ENCODE data around the gene ADCY5. TPM values are rescaled to one million over a fixed set of nuclear protein-coding genes. Genes with fewer than 3 reads are reported as not detected.
A peak's percentile ranks its signal among the peaks of the same experiment; 100 is the strongest.

Gene ADCY5
- total RNA-seq, 1 donor from 2014 or later = 0.07 TPM

DNA sequence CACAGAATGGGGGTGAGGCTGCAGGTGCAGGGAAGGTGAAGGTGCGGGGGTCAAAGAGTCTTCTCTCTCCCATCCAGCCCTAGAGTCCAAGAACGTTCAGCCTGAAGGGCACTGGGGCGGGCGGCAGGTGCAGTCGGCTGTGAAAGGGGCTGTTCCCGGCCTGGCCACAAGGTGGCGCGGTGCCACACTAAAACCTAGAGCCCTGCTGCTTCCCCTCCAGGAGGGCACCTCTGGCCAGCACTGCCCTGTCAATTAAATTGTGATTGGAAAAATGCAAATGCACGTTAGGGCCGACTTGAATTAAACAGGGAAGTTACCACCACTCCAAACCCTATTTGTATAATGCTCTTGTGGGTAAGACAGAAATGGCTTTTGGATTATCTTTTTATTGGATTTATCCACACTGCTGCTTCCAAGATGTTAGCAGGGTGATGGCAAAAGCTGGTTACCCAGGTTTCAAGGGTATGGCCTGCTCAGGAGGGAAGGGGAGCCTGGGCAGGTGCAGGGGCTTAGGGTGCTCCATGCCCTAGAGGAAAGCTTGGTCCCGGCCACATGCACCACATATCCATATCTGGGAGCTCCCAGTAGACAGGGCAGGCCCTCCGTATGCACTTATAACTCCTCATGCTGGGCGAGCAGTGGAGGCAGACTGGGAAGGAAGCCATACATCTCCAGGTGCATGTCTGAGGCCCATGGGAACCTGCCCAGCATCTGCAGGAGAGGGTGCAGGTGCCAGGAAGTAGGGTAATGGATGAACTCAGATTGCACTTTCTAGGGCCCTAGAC, 119.8 kb downstream of the ADCY5 start:
- peak; percentile 5 for DNase-seq (ENCODE audit: low read depth, low spot score)

DNA sequence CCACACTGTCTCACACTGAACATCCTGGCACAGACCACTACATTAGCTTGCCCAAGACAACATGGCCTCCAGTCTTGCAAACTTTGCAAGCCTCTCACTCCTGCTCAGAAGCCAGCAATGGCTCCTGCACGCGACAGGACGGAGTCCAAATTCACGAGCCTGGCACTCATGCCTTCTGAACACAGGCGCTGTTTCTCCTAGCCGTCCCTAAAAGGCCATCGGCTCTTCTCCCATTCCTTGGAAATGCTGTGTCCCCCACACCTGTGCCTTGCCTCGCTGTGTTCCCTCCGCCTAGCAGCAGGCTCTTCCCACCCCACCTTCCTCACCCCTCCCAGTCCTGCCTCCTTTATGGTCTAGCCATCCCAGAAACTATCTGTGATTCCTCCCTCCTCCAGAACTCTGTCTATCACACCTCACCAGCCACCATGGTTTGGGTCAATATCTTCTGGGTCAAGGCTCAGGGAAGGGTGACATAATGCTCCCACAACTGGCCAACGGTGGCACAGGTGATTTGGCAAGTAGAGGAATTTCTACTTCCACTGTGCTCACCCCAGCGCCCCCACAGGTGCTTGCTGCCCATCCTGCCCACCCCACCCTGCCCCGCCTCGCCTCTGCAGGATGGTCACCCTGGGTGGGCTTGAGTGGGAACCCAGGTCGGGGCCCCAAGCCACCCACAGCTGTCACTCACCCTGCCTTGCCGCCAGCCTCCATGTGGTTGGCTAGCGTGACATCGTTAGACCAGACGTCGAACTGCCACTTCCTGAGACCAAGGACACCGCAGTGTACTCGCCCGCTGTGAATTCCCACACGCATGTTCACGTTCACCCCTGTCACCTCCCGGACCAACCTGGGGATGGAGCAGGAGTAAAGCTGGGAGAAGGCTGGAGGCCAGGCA, 120.7 kb downstream of the ADCY5 start:
- DNase-seq (ENCODE audit: low read depth, low spot score) = no peak

DNA sequence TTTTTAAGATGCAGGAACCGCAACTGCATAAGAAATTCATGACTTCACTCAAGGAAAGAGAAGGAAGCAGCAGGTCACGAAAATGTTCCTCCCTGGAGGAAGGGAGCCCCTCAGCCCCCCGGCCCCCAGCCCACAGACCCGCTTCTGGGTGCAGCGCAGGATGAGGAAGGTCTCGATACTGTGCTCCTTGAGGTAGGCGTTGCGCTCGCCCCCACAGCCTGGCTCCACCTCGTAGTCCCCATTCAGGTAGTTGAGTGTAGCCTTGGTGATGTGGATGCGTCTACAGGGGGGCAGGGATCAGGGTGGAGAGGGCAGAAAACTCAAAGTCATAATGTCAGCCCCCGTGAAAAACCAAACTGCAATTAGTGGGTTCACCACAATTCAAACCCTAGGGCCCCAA, 121.4 kb downstream of the ADCY5 start:
- no peak for DNase-seq (ENCODE audit: low read depth, low spot score)

DNA sequence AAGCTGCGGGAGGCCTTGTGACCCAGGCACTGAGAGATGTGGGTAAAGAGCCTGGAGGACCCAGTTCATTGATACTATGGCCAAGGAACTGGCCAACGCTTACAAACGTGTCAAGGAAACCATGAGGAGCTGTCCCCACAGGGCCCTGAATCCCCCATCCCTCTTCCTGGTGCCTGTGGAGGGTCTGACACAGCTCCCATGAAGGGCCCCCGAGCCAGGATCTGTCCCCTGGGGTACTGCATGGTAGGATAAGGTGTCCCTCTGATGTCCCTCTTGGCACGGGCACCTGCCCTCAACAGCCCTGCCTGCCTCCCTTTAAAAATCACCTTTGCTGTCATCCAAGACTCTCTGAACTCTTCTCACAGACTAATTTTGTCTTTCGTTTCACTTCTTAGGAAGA, 122.4 kb downstream of the ADCY5 start:
- no peak for DNase-seq (ENCODE audit: low read depth, low spot score)

DNA sequence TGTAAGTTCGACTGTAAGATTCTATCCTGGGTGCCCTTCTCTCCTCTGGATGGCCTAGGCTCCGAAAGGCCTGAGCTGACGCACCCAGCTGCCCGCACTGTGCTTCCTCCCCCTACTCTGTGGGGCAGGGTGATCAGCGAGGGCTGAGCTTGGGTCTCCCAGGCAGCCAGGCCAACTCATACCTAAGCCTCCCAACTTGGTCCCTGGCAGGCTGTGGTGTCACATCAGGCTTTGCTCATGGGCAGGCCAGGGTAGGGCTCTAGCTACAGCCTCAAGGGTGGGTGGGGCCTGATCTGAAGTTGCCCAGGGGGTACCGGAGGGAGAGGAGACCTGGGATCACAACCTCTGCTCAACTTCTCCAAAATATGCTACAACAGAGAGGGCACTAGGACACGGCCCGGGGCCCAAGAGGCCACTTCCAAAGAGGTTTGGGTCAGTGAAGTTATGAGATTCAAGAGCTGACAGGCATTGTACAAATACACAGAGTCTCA, 123.1 kb downstream of the ADCY5 start:
- DNase-seq (ENCODE audit: low read depth, low spot score) = no peak

DNA sequence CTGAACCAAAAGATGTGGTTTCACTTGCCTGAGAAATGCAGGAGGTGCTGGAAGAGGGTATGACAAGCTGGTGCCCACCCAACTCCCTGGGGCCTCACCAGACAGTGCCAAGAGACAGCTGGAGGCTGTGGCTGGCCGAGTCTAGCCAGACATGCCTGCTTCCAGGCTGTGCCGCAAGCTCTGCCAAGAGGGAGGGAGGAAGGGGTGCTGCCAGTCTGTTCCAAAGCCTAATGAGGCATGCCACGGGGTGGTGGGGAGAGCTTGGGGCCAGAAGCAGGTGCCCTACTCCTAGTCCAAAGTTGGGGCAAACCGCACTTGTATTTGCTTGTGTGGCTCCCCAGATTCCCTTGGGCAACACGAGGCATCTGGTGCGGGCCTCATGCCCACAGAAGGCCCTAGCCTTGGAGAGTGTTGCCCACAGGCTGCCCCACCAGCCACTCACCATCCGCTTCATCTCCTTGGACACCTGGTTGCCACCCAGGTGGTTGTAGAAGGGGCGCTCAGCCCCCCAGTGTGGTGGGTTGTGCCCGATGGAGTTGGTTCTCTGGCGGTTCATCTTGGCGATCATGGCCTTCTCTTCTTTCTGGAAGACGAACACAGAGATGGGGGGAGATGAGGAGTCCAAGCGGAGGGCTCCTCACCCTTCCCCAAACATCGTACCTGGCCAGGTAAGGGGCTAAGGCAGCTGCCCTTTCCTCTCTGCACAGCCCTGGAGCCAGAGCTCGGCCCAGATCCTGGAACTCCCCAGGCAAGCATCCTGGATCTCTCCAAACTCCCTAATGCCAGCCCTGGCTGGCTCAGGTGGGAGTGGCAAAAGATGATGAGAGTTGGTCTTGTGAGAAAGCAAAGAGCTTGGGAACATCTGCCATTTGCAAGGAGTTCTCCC, 123.8 kb downstream of the ADCY5 start:
- no peak for DNase-seq (ENCODE audit: low read depth, low spot score)

DNA sequence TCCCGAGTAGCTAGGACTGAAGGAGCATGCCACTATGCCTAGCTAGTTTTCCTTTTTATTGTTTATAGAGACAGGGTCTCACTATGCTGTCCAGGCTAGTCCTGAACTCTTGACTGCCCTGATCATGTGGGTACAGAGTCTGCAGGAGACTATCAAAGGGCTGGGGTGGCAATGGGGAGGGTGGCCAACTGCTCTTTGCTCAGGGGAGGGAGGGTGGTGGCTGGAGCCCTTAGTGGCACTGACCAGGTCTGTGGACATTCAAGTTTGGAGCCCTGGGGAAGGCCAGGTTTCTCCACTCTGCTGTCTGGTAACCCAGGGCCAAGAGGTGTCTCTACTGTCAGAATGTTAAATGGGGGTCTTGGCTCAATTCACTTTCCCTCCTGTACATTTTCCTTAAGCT, 125.1 kb downstream of the ADCY5 start:
- DNase-seq (ENCODE audit: low read depth, low spot score) = no peak

DNA sequence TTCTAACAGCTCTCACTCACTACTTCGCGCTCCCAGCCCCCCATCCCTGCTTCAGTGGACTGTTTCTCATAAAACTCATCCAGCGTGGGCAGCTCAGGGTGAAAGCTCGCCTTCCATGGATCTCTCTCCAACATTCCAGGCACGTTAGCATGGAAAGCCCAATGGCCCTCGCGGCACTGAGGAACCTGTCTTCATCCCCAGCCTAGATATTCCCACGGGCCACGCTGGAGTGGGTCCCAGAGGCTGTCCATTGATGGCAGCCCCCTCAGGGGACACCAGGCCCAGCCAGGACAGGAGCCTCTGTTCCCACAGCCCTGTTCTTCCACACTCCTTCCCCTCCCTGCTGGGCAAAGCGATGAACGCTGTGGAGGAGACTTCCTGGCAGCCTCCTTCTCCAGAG, 126.0 kb downstream of the ADCY5 start:
- no peak for DNase-seq (ENCODE audit: low read depth, low spot score)

DNA sequence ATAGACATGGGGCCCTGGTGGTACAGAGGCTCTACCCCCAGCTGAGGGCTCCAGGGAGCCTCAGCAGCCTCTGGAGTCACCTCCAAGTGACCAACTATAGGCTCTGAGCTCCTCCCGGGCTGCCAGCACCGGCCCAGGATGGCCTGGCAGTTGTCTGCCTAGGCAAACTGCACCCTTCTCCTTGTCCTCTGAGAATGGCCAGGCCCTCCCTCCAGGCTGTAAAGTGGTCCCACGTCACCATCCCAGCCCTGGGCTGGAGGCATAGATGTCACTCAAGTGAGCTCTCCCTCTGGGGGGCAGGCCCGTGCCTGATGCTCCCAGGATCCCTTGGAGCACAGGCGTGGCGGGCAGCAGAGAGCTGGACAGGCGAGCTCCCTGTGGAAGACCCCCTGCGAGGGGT, 127.1 kb downstream of the ADCY5 start:
- no peak for DNase-seq (ENCODE audit: low read depth, low spot score)

DNA sequence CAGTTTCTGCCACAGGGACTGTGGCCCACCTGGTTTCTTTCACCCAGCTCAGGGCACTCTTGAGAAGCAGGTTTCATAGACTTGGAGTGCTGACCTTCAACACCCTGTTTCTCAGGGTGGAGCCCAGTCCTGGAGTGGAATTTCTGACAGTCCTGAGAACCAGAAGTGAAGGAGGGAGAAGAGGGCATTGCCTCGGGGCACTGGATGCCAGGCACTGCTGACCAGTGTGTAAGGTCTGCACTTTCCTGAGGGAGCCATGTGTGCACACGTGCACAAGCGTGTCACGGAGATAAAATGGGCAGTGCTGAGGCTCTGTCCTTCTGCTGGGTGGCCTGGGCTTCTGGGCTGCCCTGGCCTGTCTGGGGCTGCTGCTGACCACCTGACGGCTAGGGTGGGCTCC, 128.7 kb downstream of the ADCY5 start:
- DNase-seq (ENCODE audit: low read depth, low spot score) = no peak

DNA sequence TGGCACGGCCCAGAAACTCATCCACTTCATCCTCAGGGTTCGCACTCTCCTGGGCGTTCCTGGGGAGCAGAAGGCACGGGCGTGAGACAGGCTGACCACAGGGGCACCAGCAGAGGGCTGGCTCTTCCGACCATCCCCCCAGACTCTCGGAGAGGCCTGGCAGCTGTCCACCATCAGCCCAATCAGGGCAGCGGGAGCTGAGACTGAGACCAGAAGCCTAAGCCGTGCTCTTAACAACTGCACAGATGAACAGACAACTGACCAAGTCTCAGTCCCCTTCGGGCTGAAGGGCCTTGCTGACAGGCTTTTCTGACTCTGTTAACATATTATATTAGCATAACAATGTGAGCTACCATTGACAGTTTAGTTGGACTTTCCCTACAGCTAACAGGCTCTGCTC, 129.1 kb downstream of the ADCY5 start:
- no peak for DNase-seq (ENCODE audit: low read depth, low spot score)

DNA sequence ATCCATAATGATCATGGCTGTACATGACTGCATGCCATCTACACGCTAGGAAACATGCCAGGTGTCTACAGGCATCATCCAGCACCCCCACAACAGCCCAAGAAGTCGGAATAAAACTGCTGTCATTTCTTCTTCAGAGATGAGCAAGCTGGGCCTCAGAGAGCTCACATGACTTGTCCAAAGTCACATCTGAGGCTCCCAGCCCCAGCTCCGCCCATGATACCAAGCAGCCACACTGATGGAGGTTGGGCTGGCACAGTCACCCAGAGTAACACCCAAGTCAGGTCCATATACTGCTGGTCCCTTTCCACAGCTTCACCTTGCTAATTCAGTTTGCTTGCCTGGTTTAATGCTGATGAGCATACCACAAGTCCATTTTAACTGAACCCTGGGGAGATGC, 130.5 kb downstream of the ADCY5 start:
- DNase-seq (ENCODE audit: low read depth, low spot score) = no peak

DNA sequence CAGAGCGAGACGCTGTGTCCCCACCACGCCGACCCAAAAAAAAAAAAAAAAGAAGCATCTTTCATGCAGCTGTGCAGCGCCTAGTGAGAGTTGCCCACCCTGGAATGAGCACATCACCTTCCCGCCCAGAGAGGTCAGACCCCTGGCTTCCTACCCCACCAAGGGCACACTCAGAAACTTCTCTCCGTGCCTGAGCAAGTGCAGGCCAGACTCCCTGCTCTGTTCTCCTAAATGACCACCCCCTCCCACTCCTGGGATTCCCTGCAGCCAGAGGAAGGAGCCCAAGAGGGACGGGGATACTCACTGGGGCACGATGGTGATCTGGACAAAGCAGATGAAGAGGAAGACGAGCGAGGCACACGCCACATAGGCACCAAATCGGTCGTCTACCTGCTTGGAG, 131.2 kb downstream of the ADCY5 start:
- DNase-seq (ENCODE audit: low read depth, low spot score) = no peak

DNA sequence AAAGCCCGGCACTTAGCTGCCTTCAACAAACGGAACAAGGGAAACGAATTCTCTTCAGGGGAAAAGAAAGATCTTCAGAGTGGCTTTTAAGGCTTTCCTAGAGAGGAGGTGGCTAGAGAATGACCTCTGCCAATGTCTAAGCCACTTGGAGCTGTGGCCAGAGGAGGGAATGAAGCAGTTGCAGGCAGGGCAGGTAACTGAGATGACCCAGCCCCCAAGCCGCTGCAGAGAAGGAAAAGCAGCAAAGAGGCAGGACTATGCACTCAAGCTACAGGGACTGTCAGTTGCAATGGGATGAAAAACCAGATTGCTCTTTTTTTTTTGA, 133.7 kb downstream of the ADCY5 start:
- no peak for DNase-seq (ENCODE audit: low read depth, low spot score)

DNA sequence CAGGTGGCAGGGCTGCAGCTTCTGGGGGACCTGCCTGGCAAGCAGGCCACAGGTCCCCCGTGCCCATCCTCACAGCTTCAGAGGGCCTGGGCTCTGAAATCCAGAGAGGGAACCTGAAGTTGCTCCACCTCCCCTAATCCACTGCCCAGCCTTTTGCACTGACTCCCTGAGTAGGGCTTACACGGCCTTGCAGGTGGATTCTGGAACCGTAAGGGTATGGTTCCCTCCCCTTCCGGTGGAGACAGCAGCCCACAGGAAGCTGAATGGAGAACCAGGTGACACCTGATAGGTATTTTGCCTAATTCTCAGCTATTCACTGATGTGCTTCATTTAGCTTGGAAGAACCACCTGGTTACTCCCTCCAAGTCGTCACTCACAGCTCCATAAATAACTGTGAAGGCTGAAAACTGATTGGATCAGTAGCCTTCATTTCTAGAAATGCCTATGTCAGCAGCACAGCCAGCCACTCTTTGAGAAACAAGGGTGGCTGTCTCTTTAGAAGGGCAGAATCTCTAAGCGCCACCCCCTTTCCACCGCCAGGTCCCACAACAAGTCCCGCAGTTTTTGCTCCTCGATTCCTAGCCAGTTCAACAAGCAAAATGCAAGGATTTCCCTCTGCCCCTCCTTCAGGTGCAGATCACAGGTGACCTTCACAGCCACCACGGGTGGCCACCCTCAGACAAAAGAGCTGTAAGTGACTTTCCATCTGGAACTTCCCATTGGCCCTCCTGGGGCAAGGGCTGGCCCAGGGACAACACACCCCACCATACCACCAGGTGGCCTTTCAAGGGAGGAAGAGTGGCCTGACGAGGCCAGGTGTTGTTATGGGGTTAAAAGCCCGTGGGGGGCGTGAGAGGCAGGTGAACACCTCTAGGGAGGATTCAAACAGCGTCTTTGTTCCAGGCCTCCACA, 134.3 kb downstream of the ADCY5 start:
- no peak for DNase-seq (ENCODE audit: low read depth, low spot score)

DNA sequence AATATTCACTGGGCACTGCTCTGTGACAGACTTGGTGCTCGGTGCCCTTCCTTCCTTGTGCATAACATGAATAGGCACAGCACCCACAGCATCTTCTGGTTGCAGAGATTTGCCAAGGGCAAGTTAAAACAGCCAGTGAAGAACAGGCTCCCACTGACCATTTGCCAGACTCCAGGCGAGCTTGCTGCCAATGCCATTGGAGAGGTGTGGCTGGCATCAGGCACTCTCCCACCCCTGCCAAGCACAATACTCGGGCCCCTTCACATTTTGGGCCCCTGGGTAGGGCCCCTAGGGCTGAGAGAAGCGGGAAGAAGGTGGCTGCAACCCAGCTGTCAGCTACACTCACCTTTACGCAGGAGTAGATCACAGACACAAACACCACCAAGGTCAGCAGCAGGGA, 135.0 kb downstream of the ADCY5 start:
- DNase-seq (ENCODE audit: low read depth, low spot score) = no peak

DNA sequence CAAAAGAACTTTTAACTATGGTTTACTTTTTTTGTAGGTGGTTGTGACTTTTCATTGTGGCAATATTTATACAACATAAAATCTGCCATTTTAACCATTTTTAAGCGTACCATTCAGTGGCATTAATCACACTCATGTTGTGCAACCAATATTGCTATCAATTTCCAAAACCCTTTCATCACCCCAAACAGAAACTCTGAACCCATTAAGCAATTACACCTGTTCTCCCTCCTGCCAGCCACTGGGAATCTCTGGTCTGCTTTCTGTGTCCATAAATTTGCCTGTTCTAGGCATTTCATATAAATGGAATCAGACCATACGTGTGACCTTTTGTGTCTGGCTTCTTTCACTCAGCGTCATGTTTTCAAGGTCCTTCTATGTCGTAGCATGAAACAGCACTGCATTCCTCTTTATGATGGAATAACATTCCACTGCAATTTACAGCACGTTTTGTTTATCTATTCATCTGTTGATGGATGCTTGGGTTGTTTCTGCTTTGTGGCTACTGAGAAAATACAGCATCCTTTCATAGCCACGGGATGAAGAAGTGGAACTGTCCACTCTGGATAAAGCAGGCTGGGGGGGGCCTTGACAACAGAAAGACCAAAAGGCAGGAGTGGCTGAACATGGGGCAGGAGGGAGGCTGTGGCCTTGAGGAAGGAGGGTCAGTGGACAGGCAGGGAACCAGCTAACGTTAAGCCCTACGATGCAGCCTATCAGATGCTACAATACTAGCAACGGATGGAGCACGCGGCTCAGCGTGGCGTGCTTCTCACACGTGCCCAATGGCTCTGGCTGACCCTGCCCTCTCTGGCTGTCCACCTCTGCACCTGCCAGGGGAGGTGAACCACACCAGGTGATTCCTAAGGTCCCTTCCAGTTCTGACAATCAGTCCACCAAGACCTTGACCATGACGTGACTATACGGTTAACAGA, 136.3 kb downstream of the ADCY5 start:
- DNase-seq (ENCODE audit: low read depth, low spot score) = no peak

DNA sequence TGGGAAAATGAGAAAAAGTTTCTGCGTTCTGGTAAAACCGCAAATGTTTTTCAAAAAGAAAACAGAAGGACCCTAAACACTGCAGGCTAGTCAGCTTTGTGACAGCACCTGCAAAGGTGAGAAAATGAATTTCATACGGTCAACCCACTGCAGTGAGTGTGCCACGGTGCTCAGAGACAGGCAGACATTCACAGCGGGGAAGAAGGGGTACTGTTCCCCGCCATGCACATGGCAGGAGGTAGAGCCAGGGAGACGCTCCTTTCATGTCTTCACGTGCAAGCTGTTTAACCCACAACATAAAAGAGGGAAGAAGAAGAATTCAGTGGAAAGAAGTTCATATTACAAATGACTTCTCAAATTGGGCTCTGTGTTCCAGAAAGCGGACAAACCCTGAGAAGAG, 137.7 kb downstream of the ADCY5 start:
- no peak for DNase-seq (ENCODE audit: low read depth, low spot score)

DNA sequence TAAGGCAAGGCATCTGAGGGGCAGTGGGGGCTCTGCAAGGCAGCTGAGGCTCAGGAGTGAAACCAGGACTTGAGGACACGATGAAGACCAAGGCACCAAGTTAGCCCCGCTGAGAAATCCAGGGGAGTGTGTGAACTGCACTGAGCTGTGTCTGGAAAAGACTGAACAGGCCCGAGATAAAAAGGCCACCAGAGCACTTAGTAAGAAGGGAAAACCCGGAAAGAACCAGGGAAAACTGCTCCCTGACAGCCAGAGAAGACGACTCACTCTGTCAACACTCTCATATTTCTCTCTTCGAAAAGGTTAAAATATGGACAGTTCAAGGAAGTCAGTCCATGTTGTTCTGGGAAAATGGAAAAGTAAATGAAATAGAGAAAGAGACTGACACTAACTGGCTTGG, 138.1 kb downstream of the ADCY5 start:
- DNase-seq (ENCODE audit: low read depth, low spot score) = no peak

DNA sequence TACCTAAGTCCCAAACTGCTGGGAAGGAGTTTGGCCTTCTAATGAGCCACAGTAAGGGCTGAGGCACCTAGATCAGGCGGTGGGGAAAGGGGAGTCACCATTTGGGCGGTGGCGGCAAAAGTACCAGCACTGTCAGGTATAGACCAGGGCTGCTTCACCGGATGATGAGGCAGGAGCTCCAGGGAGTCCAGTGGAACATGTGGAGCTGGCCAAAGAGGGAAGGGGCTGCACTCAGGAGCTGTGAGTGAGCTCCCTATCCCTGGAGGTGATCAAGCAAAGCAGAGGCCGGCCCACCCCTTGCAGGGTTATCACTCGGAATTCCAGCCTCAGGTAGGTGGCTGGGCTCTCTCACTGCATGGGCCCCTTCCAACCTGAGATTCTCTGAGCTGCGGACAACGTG, 138.7 kb downstream of the ADCY5 start:
- DNase-seq (ENCODE audit: low read depth, low spot score) = no peak
